ENCODE data around the gene KIR2DL1. TPM values are rescaled to one million over a fixed set of nuclear protein-coding genes. Genes with fewer than 3 reads are reported as not detected.
"Not testable (repeated sequence)": the region's sequence is repeated elsewhere in the genome, so short reads cannot be mapped to it uniquely, and the experiment has no call there.

KIR2DL1 gene
- total RNA-seq, 4 donors from 2014 or later: not detected

DNA sequence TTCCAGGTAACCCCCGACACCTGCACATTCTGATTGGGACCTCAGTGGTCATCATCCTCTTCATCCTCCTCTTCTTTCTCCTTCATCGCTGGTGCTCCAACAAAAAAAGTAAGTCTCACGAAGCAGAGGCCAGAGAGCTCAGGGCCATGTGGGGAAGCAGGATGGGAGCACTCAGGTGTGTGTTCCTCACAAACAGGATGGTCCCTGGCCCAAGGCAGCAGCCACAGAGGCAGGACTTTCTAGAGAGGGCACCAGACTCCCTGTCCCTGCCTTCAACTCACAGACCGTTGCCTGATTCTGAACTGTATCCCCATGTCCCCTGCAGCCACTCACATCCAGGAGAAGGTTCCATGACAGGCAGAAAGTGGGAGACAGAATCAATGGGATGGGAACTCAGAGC is 13.3 kb downstream of the KIR2DL1 start:
- H3K27ac ChIP-seq; H3K36me3 ChIP-seq; H3K4me1 ChIP-seq; DNase-seq; H3K9me3 ChIP-seq; H3K4me3 ChIP-seq; intact Hi-C loops (cut with DNase I; ENCODE audit: low total_unique reads); H3K27me3 ChIP-seq: not testable (repeated sequence)

DNA sequence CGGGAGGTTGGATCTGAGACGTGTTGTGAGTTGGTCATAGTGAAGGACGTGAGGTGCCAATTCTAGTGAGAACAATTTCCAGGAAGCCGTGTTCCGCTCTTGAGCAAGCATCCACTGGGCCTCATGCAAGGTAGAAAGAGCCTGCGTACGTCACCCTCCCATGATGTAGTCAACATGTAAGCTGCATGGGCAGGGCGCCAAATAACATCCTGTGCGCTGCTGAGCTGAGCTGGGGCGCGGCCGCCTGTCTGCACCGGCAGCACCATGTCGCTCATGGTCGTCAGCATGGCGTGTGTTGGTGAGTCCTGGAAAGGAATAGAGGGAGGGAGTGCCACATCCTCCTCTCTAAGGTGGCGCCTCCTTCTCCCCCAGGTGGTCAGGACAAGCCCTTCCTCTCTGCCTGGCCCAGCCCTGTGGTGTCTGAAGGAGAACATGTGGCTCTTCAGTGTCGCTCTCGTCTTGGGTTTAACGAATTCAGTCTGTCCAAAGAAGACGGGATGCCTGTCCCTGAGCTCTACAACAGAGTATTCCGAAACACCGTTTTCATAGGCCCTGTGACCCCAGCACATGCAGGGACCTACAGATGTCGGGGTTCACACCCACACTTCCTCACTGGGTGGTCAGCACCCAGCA is 16.6 kb downstream of the KIR2DL1 start:
- intact Hi-C loops (cut with DNase I; ENCODE audit: low total_unique reads); DNase-seq: not testable (repeated sequence)

DNA sequence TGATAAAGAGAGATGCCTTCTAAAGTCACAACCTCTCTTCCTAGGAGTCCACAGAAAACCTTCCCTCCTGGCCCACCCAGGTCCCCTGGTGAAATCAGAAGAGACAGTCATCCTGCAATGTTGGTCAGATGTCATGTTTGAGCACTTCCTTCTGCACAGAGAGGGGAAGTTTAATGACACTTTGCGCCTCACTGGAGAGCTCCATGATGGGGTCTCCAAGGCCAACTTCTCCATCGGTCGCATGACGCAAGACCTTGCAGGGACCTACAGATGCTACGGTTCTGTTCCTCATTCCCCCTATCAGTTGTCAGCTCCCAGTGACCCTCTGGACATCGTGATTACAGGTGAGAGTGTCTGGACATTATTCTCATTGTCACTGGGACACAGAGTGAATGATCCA is 18.6 kb downstream of the KIR2DL1 start:
- DNase-seq; H3K27ac ChIP-seq; H3K9me3 ChIP-seq; H3K4me3 ChIP-seq; H3K4me1 ChIP-seq; intact Hi-C loops (cut with DNase I; ENCODE audit: low total_unique reads); H3K36me3 ChIP-seq; H3K27me3 ChIP-seq: not testable (repeated sequence)

More for the DNA sequence above, 16.6 kb downstream of the KIR2DL1 start:
- H3K27me3 ChIP-seq, H3K9me3 ChIP-seq, H3K4me3 ChIP-seq, H3K36me3 ChIP-seq, H3K4me1 ChIP-seq, H3K27ac ChIP-seq: not testable (repeated sequence)

DNA sequence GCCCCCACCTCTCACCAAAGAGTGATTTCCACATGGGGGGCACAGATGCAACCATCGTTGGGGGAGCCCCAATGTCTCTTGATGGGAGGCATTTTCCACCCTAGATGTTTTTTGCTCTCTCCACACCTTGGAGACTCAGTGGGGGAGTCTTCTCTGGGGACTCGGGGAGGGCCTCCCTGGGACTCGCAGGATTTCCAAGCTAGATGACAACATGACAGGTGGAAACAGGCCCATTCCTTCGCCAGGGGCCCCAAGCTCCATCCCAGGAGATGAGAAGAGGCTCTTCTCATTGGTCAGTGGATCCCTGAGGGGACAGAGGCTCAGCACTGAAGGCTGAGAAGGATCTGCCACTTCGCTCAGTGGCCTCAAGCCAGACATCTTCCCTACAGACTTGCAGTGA is 21.1 kb downstream of the KIR2DL1 start:
- Histone ChIP-seq H3K4me3 (no peak overlapping the region), H3K36me3 (no peaks in the 10 kb centered on the region), H3K27me3 (no peaks in the 10 kb centered on the region), H3K27ac (no peak overlapping the region), H3K9me3 (no peaks in the 10 kb centered on the region), H3K4me1 (no peaks in the 10 kb centered on the region)
- DNase-seq: no peak
- TF ChIP-seq CTCF (IDR thresholded peaks at IDR 0.05): no peak
- no peak for TF ChIP-seq POLR2A (IDR thresholded peaks at IDR 0.05)
- intact Hi-C loops (cut with DNase I; ENCODE audit: low total_unique reads): no loop called here

GRCh38 chr19:54791476-54791875 is 21.9 kb downstream of the KIR2DL1 start:
- no peaks in the 10 kb centered on the region for H3K9me3 ChIP-seq
- no peak overlapping the region for H3K27ac ChIP-seq
- no peaks in the 10 kb centered on the region for H3K4me1 ChIP-seq
- no peaks in the 10 kb centered on the region for H3K36me3 ChIP-seq
- no peak overlapping the region for H3K4me3 ChIP-seq
- TF ChIP-seq POLR2A (IDR thresholded peaks at IDR 0.05): no peak
- intact Hi-C loops (cut with DNase I; ENCODE audit: low total_unique reads): no loop called here
- no peaks in the 10 kb centered on the region for H3K27me3 ChIP-seq
- DNase-seq: no peak

- H3K4me3 ChIP-seq: no peak overlapping the region
These were observed 23.2 kb downstream of the KIR2DL1 start for GRCh38 chr19:54792814-54793213.

DNA sequence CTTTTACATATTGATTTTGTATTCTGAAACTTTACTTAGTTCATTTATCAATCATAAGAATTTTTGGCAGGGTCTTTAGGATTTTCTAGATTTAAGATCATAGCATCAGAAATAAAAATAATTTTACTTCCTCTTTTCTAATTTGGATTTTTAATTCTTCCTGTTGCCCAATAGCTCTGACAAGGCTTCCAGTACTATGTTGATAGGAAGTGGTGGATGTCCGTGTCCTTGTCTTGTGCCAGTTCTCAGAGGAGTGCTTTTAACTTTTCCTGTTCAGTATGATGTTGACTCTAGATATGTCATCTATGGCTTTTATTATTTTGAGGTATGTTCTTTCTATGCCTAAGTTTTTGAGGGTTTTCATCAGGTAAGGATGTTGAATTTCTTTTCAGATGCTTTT is 26.2 kb downstream of the KIR2DL1 start:
- no peak overlapping the region for H3K27ac ChIP-seq
- no peaks in the 10 kb centered on the region for H3K36me3 ChIP-seq
- no peak for DNase-seq
- no peak for TF ChIP-seq CTCF (IDR thresholded peaks at IDR 0.05)
- TF ChIP-seq POLR2A (IDR thresholded peaks at IDR 0.05): no peak
- intact Hi-C loops (cut with DNase I; ENCODE audit: low total_unique reads): no loop called here
- H3K4me1 ChIP-seq: no peaks in the 10 kb centered on the region
- H3K9me3 ChIP-seq: no peaks in the 10 kb centered on the region
- no peak overlapping the region for H3K4me3 ChIP-seq
- H3K27me3 ChIP-seq: no peaks in the 10 kb centered on the region

More at GRCh38 chr19:54792814-54793213, 23.2 kb downstream of the KIR2DL1 start:
- no peaks in the 10 kb centered on the region for H3K9me3 ChIP-seq
- DNase-seq: no peak
- no peaks in the 10 kb centered on the region for H3K4me1 ChIP-seq
- no peaks in the 10 kb centered on the region for H3K27me3 ChIP-seq
- no peak overlapping the region for H3K27ac ChIP-seq
- intact Hi-C loops (cut with DNase I; ENCODE audit: low total_unique reads): no loop called here
- TF ChIP-seq CTCF (IDR thresholded peaks at IDR 0.05) (no peak), POLR2A (IDR thresholded peaks at IDR 0.05) (no peak)
- H3K36me3 ChIP-seq: no peaks in the 10 kb centered on the region
